HG02588 (cell line): ENCODE data around the gene FTH1.
"Not testable (repeated sequence)": the region's sequence is repeated elsewhere in the genome, so short reads cannot be mapped to it uniquely, and the experiment has no call there.

Source experiments
- ATAC-seq: cut with Tn5 transposase; IDR thresholded peaks from one replicate; pipeline ENCODE4 v1.9.1; 2021; ENCODE audit warnings: mild to moderate bottlenecking, moderate library complexity; ENCODE audit not compliant: unreplicated experiment

The FTH1 gene

GRCh38 chr11:61964058-61964665, 3.3 kb downstream of the FTH1 start:
- no peak for ATAC-seq

- ATAC-seq = no peak
These were observed 4.0 kb downstream of the FTH1 start for GRCh38 chr11:61963282-61964057.

GRCh38 chr11:61963016-61963281, 4.5 kb downstream of the FTH1 start:
- ATAC-seq = no peak

GRCh38 chr11:61962213-61963015, 5.0 kb downstream of the FTH1 start:
- ATAC-seq = no peak

GRCh38 chr11:61961570-61962212, 5.7 kb downstream of the FTH1 start:
- no peak for ATAC-seq

- no peak for ATAC-seq
These were observed 6.9 kb downstream of the FTH1 start for GRCh38 chr11:61960532-61960931.

GRCh38 chr11:61959678-61960077, 7.8 kb downstream of the FTH1 start:
- ATAC-seq = no peak

GRCh38 chr11:61959114-61959513, 8.3 kb downstream of the FTH1 start:
- no peak for ATAC-seq

GRCh38 chr11:61958590-61958989, 8.8 kb downstream of the FTH1 start:
- ATAC-seq = no peak

- no peak for ATAC-seq
These were observed 10.2 kb downstream of the FTH1 start for GRCh38 chr11:61957021-61957770.

- no peak for ATAC-seq
These were observed 11.0 kb downstream of the FTH1 start for GRCh38 chr11:61956191-61957020.

- no peak for ATAC-seq
These were observed 11.9 kb downstream of the FTH1 start for GRCh38 chr11:61955422-61956135.

GRCh38 chr11:61954851-61955421, 12.5 kb downstream of the FTH1 start:
- no peak for ATAC-seq

- ATAC-seq = no peak
These were observed 13.2 kb downstream of the FTH1 start for GRCh38 chr11:61954106-61954850.

- not testable (repeated sequence) for ATAC-seq
These were observed 13.8 kb downstream of the FTH1 start for GRCh38 chr11:61953632-61954031.

GRCh38 chr11:61952882-61953281, 14.6 kb downstream of the FTH1 start:
- no peak for ATAC-seq

GRCh38 chr11:61951484-61952135, 15.8 kb downstream of the FTH1 start:
- ATAC-seq = no peak

GRCh38 chr11:61950035-61950547, 17.3 kb downstream of the FTH1 start, which contains the start of gene BEST1:
BEST1 (plus strand) TSS chr11:61950351; CDS start chr11:61951807, 1,456 bp downstream.
- ATAC-seq = no peak
